H54 (cell line): ENCODE results near the gene SPATS2.

Experiments used
- DNase-seq: peaks from one replicate; pipeline ENCODE4 v3.0.0; 2011; ENCODE audit warnings: low spot score, mixed read lengths; ENCODE audit not compliant: insufficient read length
- FAIRE-seq: peaks from 3 replicates; lab custom pipeline; 2011; peaks lifted over from hg19 to GRCh38; lab: Jason Lieb, UNC
- POLR2A ChIP-seq: IDR thresholded peaks from 2 replicates; pipeline ENCODE4 v1.6.1; 2011; ENCODE audit warnings: low read depth, mild to moderate bottlenecking, low read length

The SPATS2 gene

DNA sequence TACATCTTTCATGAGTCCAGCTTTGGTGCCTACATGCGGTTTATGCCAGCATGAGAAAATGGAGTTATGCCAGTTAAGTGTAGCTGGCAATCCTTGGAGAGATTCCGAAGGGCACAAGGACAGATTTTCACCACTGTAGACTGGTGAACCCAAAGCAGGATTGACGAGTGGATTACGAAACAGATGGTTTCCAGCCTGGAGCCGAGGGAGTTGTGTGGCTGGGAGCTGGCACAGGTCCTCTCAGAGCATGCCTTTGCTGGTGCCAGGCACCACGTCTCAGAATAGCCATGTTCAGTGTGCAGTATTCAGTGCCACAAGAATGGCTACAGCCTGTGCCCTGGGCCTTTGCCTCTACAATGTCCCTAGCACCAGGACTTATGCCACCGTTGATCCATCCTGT lies 184.8 kb downstream of the SPATS2 start:
- TF ChIP-seq POLR2A = no peak
- DNase-seq = no peak
- no peak for FAIRE-seq

DNA sequence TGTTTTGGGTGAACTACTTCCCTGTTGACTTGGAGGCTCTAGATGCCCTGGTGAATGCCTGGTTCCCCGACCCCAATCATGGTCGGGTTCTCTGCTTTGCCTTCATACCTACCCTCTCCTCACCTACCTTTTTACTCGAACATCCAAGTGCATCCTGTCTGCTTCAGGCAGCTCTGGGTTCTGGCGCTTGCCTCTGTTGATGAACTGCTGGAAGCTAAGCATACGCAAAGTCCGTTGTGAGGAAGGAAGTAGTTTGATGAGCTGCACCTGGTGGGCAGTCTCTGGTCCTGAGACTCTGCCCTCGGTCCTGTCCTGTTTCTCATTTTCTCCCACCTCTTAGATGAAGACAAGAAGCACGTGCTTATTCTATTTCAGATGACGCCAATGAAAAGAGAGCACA lies 185.2 kb downstream of the SPATS2 start:
- TF ChIP-seq POLR2A = no peak
- no peak for DNase-seq
- FAIRE-seq = no peak

DNA sequence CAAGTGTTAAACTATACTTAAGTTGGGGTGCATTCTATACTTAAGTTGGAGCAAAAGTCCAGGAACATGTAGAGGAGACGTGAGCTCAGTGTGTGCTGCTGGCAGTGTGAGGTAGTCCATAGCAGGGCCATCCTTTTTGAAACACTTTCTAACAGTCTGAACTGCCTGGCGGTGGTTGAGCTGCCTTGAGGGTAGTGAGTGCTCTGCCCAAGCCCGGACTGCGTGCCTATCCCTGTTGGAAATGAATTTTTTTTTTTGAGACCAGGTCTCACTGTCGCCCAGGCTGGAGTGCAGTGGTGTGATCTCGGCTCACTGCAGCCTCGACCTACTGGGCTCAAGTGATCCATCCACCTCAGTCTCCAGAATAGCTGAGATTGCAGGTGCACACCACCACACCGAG lies 185.6 kb downstream of the SPATS2 start:
- TF ChIP-seq POLR2A = no peak
- DNase-seq (no peak), FAIRE-seq (no peak)

DNA sequence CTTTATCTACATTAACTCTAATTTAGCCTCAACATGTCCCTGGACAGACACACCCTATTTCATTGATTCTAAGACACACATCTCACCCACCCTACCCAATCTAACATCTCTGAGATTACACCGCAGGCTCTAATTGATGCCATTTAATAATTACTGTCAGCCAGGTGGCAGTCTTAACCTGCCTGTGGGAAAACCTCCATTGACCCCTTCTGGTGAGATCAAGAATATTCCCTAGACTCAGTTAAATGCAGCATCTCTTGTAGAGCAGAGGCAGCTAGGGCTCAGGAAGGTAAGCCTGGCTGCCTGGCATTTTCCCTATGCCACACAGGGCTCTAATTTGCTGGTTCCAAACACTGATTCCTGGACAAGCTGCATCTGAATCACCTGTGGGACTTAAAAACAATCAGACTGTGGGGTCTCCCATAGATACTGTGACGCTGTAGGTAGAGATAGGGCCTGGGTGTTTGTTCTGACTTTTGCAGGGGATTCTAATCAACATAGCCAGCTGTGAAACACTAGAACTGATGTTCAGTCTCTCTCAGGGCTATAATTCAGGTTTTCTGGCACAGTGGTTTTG lies 186.3 kb downstream of the SPATS2 start:
- no peak for DNase-seq
- TF ChIP-seq POLR2A = no peak
- FAIRE-seq = no peak

DNA sequence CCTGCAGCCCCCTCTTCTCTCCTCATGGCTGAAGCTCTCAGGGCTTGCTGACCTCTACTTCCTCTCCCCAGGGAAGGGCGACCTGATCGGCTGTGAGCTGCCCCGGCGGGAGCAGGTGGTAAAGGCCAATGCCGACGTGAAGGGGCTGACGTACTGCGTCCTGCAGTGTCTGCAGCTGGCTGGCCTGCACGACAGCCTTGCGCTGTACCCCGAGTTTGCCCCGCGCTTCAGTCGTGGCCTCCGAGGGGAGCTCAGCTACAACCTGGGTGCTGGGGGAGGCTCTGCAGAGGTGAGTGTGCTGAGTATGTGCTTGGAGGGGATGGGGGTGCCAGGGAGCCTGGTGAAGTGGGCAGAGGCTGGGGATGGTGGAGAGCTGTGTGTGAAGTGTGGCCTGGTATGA lies 187.0 kb downstream of the SPATS2 start:
- DNase-seq = no peak

DNA sequence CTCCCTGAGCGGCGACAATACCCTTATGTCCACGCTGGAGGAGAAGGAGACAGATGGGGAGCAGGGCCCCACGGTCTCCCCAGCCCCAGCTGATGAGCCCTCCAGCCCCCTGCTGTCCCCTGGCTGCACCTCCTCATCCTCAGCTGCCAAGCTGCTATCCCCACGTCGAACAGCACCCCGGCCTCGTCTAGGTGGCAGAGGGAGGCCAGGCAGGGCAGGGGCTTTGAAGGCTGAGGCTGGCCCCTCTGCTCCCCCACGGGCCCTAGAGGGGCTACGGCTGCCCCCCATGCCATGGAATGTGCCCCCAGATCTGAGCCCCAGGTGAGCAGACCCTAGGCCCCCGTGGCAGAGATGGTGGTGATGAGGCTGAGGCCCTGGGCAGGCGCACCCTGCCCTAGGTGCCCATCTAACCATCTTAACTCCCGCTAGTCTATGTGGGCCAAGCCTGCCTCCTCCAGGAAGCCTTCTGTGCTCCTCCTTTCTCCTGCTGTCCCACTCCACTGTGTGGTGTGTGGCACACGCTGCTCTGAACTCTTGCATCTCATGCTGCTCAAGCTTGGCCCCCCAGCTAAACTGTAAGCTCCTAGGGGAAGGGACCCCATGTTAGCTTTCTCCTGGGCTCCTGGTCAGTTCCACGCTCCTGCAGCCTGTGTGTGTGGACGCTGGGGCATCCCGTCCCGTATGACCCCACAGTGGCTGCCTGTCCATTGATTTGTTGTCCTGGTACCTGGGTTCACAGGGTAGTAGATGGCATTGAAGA lies 188.5 kb downstream of the SPATS2 start:
- FAIRE-seq (no peak), DNase-seq (no peak)
- TF ChIP-seq POLR2A = no peak

More for the DNA sequence above, 187.0 kb downstream of the SPATS2 start:
- FAIRE-seq = no peak
- no peak for TF ChIP-seq POLR2A

DNA sequence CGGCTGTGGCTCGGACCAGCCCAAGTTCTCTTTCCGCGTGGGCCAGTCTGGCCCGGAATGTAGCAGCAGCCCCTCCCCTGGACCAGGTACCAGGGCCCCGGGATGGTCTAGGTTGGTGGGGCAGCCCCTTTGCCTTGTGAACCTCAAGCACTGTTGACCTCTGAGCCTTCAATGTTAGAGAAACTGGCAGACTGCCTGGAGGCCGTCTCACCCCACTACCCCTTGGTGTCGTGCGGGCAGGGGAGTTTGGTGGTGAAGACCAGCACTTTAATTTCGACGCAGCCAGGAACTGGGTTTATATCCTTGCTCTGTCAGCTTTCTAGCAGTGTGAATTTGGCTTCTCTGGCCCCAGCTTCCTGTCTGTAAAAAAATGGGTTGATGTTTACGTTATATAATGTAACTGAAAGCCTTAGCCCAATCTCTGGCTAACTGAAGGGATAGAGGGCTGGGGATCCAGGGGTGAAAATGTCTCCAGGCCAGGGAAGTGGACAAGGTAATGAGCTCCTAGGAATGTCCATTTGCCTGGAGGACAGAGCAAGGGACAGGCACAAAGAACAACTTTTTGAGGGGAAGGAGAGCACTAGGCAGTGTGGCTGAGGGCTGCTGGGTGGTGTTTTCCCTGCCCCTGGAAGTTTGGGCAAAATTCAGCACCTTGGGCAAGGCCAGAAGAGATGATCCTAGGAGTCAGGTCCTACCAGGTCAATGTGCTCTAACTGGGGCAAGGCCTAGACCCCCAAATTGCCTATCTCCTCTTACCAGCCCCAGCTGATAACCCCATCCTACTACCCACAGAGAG lies 189.3 kb downstream of the SPATS2 start:
- DNase-seq (no peak), FAIRE-seq (no peak)
- no peak for TF ChIP-seq POLR2A

DNA sequence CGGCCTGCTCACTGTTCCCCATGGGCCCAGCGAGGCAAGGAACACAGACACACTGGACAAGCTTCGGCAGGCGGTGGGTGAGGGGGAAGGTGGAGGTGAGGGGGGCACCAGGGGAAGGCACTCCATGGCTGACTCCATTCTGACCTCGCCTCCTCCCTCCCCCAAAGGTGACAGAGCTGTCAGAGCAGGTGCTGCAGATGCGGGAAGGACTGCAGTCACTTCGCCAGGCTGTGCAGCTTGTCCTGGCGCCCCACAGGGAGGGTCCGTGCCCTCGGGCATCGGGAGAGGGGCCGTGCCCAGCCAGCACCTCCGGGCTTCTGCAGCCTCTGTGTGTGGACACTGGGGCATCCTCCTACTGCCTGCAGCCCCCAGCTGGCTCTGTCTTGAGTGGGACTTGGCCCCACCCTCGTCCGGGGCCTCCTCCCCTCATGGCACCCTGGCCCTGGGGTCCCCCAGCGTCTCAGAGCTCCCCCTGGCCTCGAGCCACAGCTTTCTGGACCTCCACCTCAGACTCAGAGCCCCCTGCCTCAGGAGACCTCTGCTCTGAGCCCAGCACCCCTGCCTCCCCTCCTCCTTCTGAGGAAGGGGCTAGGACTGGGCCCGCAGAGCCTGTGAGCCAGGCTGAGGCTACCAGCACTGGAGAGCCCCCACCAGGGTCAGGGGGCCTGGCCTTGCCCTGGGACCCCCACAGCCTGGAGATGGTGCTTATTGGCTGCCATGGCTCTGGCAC lies 190.1 kb downstream of the SPATS2 start:
- FAIRE-seq (no peak), DNase-seq (no peak)
- TF ChIP-seq POLR2A = no peak

DNA sequence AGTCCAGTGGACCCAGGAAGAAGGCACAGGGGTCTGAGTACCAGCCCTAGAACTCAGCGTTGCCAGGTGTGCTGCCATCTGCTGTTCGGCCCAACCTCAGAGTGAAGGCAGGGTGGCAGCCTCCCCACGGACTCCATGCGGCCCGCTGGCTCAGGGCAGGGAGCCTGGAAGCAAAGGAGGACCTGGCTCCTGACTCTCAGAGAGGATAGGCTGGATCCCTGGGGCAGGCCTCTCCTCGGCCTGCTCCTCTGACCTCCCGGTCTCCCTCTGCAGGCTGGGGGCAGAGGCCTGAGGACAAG lies 190.6 kb downstream of the SPATS2 start:
- TF ChIP-seq POLR2A = no peak
- FAIRE-seq = no peak
- no peak for DNase-seq

DNA sequence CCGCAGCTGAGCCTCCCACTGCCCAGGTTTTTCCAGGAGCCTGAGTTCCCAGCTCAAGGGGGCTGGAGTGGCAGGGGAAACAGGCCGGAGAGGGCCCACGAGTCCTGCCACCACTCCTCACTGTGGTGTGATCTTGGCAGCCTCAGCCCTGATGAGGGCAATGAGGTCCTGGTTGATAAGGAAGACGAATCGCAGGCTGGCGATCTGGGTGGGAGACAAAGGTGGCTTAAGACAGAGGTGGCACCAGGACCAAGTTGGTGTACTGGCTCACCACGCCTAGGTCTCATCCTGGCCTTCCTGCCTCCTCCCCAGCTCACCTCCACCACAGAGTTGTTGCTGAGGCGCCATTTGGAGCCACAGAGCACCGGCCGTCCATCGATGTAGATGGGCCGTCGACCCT lies 191.3 kb downstream of the SPATS2 start:
- no peak for FAIRE-seq

DNA sequence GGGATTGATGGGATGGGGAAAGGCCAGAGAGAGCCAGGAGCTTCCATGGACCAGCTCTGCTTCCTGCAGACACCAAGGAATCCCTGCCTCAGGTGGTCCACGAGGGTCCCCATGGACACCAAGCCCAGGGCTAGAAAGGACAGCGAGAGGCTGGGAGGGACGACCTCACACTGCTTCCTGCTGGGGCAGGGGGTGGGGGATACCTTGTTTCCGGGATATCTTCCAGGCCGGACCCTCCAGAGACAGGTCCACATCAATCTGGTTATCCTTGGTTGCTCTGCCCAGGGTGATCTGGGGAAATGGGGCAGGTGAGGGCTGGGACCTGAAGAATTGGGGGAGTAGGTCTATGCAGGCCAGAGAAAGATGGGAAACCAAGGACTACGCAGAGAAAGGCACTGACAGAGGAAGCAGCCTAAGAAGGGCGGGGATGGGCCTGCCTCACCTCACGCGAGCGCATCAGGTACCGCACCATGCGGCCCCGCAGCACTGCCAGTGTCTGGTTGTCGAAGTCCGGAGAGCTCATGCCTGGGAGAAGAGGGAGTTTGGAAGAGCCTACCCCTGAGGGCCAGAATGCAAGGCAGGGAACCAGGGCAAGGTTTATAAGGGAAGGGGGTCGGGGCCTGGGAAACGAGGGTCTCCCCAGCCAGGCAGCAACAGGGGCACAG lies 191.9 kb downstream of the SPATS2 start:
- TF ChIP-seq POLR2A = no peak
- DNase-seq = no peak
- no peak for FAIRE-seq

More for the DNA sequence above, 191.3 kb downstream of the SPATS2 start:
- TF ChIP-seq POLR2A = no peak
- DNase-seq = no peak

DNA sequence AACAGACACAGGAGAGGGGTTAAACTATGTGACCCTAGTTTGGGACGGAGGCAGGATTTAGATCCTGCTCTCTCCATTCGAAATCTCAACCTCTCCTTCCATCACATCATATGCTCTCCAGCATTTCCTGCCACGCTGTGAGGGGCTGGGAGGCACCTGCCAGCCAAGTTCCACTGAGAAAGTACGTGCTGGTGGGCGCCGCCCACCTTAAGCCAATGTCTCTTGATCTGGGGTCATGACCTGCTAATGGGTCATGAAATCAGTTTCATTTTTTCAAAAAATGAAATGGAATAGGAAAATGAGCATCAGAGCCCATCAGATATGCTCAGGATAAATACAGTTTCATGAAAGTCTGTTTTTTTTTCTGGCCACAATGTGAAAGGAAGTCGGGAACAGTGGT lies 193.4 kb downstream of the SPATS2 start:
- FAIRE-seq = no peak
- DNase-seq = no peak
- TF ChIP-seq POLR2A = no peak

DNA sequence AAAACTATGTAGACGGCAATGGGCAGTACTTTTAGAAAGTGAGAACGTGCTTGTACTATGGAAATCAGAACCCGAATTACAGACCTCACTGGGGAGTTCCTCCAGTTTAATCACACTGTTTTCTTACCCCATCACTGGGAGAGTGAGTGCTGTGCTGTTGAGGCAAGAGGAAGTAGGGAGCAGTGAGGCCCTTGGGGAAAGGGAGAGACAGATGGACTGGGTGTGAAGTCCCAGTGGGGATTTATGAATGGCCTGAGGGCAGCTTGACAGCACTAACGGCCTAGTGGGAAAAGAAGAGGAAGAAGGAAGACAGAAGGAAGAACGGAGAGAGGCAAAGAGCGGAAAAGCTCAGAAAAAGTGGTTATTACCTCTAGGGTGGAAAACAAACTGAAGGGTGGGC lies 195.0 kb downstream of the SPATS2 start:
- no peak for TF ChIP-seq POLR2A
- no peak for DNase-seq
- no peak for FAIRE-seq

DNA sequence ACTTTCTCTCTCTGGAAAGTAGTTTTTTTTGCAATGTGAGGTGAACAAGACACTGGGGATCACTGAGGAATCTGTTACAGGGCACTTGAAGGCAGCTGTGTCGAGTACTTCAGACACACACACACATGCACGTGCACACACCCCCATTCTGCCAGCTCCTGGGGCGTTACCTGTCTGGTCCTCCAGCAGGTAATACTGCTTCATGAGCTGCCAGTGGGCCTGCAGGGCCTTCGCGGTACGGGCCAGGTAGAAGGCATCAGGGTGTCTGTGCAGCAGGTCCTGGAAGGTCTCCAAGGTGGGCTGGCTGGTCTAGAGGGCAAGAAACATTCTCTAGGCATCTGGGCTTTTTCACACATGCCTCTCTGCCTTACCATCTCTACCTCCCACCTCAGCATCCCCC lies 195.6 kb downstream of the SPATS2 start:
- no peak for TF ChIP-seq POLR2A
- DNase-seq (no peak), FAIRE-seq (no peak)
